Natural killer cell (primary cell): ENCODE measurements around the gene LGI4. TPM values are rescaled to one million over a fixed set of nuclear protein-coding genes. Genes with fewer than 3 reads are reported as not detected.

Source experiments
- ATAC-seq, 3 donors: fragments of 150-1000 bp in 2 of 3; fragments of 200-7000 bp in 1 of 3; cut with Tn5 transposase; 1 replicate in 1 of 3; 2 replicates in 2 of 3; pipeline ENCODE4 v1.10.0; 2021; ENCODE audit warnings: mild to moderate bottlenecking in 2 of 3, moderate library complexity in 2 of 3
- DNase-seq, 2 donors: peaks; one replicate each; pipeline versions ENCODE4 v3.0.0 to v3.0.0-alpha.2; 2013 to 2021; ENCODE audit warnings: mixed read lengths in 1 of 2
- H3K27ac ChIP-seq: one replicate; pipeline ENCODE4 v1.5.1; 2013; ENCODE audit warnings: mild to moderate bottlenecking, low read length
- H3K27me3 ChIP-seq: one replicate; pipeline ENCODE4 v1.6.1; 2013; ENCODE audit warnings: low read length; ENCODE audit not compliant: control insufficient read depth, insufficient read depth
- H3K36me3 ChIP-seq: one replicate; pipeline ENCODE4 v1.6.1; 2013; ENCODE audit warnings: low read length; ENCODE audit not compliant: control insufficient read depth, insufficient read depth
- H3K4me1 ChIP-seq: one replicate; pipeline ENCODE4 v1.6.1; 2013; ENCODE audit warnings: low read length; ENCODE audit not compliant: control insufficient read depth, insufficient read depth
- H3K4me3 ChIP-seq: one replicate; pipeline ENCODE4 v1.5.1; 2013; ENCODE audit warnings: low read length
- H3K9me3 ChIP-seq: one replicate; pipeline ENCODE4 v1.6.1; 2013; ENCODE audit warnings: low read length; ENCODE audit not compliant: control insufficient read depth, insufficient read depth
- H3K27ac Mint-ChIP-seq, 2 donors: one replicate each; pipeline ENCODE4 v1.8.0; 2022; ENCODE audit warnings: mild to moderate bottlenecking in 2 of 2, mixed read lengths in 2 of 2, moderate library complexity in 1 of 2
- H3K27me3 Mint-ChIP-seq, 2 donors: one replicate each; pipeline ENCODE4 v1.8.0; 2022; ENCODE audit warnings: low read depth in 2 of 2, mixed read lengths in 2 of 2
- H3K36me3 Mint-ChIP-seq: one replicate; pipeline ENCODE4 v1.8.0; 2022; ENCODE audit warnings: mixed read lengths
- H3K4me1 Mint-ChIP-seq, 2 donors: one replicate each; pipeline ENCODE4 v1.8.0; 2022; ENCODE audit warnings: mixed read lengths in 2 of 2
- H3K4me3 Mint-ChIP-seq: one replicate; pipeline ENCODE4 v1.8.0; 2022; ENCODE audit warnings: mild to moderate bottlenecking, moderate library complexity, mixed read lengths
- H3K9me3 Mint-ChIP-seq, 2 donors: one replicate each; pipeline ENCODE4 v1.8.0; 2022; ENCODE audit warnings: mixed read lengths in 2 of 2
- CTCF ChIP-seq: fragments of 200-600 bp; IDR thresholded peaks from one replicate; pipeline ENCODE4 v1.8.0; 2022; ENCODE audit warnings: antibody characterized with exemption
- WGBS: methylation state at CpG from one replicate; pipeline ENCODE4 v1.1.7; 2013; ENCODE audit warnings: missing lambda C conversion rate; ENCODE audit not compliant: insufficient coverage; 5-methylcytosine and 5-hydroxymethylcytosine counted together
- intact Hi-C: fragments of 100-400 bp; cut with micrococcal nuclease; formaldehyde crosslinking; loops from one replicate; pipeline ENCODE4 v1.14.2; 2022
- total RNA-seq, 4 donors: library from RNA; stranded (reverse); fragments of 120-200 nt in 1 of 4; gene quantifications; one replicate each; pipeline versions ENCODE4 v1.2.3 to v1.2.4, GENCODE V29; 2013 to 2022

LGI4 gene
- total RNA-seq, 3 donors from 2014 or later (not counting 1 experiment from before 2014, with no cell fraction given): 0.49 to 0.72 TPM; not detected in 1

- peaks cover 42 to 53% of the 10 kb centered on the region in 2 donors for H3K4me1 Mint-ChIP-seq
- H3K9me3 Mint-ChIP-seq: peaks cover 0 to 4% of the 10 kb centered on the region in 2 donors
- no peak overlapping the region for H3K27ac ChIP-seq
Observed at GRCh38 chr19:35162471-35163326, 27.8 kb upstream of the LGI4 start.

GRCh38 chr19:35161434-35161743, 26.5 kb upstream of the LGI4 start:
- no peak overlapping the region for H3K27ac ChIP-seq
- Mint-ChIP-seq H3K4me3 (no peak overlapping the region), H3K4me1 (peaks cover 33 to 44% of the 10 kb centered on the region in 2 donors), H3K9me3 (peaks cover 0 to 4% of the 10 kb centered on the region in 2 donors), H3K27ac (no peak overlapping the region), H3K27me3 (no peaks in the 10 kb centered on the region), H3K36me3 (peaks cover 48% of the 10 kb centered on the region)
- ATAC-seq: no peak
- TF ChIP-seq CTCF: no peak
- intact Hi-C loops: no loop called here
- no peaks in the 10 kb centered on the region for H3K9me3 ChIP-seq
- H3K4me3 ChIP-seq: no peak overlapping the region
- DNase-seq: no peak
- peaks cover 89% of the 10 kb centered on the region for H3K36me3 ChIP-seq
- 94% methylated on average over 2 of the region's 2 CpGs for WGBS
- H3K4me1 ChIP-seq: peaks cover 14% of the 10 kb centered on the region
- no peaks in the 10 kb centered on the region for H3K27me3 ChIP-seq

More at GRCh38 chr19:35162471-35163326, 27.8 kb upstream of the LGI4 start:
- Histone ChIP-seq H3K9me3 (no peaks in the 10 kb centered on the region), H3K27me3 (no peaks in the 10 kb centered on the region), H3K4me3 (no peak overlapping the region), H3K4me1 (peaks cover 18% of the 10 kb centered on the region), H3K36me3 (peaks cover 91% of the 10 kb centered on the region)
- TF ChIP-seq CTCF: no peak
- peak overlapping the region; percentile 54 to 68 for H3K27ac Mint-ChIP-seq
- peaks cover 52% of the 10 kb centered on the region for H3K36me3 Mint-ChIP-seq
- DNase-seq (no peak), ATAC-seq (no peak)
- no peak overlapping the region for H3K4me3 Mint-ChIP-seq
- intact Hi-C loops: no loop called here
- WGBS: 97% methylated on average over 5 of the region's 6 CpGs
- H3K27me3 Mint-ChIP-seq: no peaks in the 10 kb centered on the region

GRCh38 chr19:35160629-35161433, 26.0 kb upstream of the LGI4 start:
- Histone ChIP-seq H3K4me3 (no peak overlapping the region), H3K27me3 (no peaks in the 10 kb centered on the region), H3K4me1 (peaks cover 14% of the 10 kb centered on the region), H3K36me3 (peaks cover 84% of the 10 kb centered on the region), H3K9me3 (no peaks in the 10 kb centered on the region), H3K27ac (no peak overlapping the region)
- no peak overlapping the region for H3K4me3 Mint-ChIP-seq
- DNase-seq (no peak), ATAC-seq (no peak)
- WGBS: 69% methylated on average over 8 of the region's 9 CpGs
- peak overlapping the region in 1 of 2 donors; percentile 44 for H3K27ac Mint-ChIP-seq
- peaks cover 0 to 4% of the 10 kb centered on the region in 2 donors for H3K9me3 Mint-ChIP-seq
- H3K36me3 Mint-ChIP-seq: peaks cover 44% of the 10 kb centered on the region
- H3K27me3 Mint-ChIP-seq: no peaks in the 10 kb centered on the region
- H3K4me1 Mint-ChIP-seq: peaks cover 37 to 46% of the 10 kb centered on the region in 2 donors
- intact Hi-C loops: no loop called here
- no peak for TF ChIP-seq CTCF
